Activated T-cell treated with anti-CD3 and anti-CD28 coated beads, Interleukin-2, amount 50 U/mL, for 4 hours (primary cell): ENCODE measurements around the gene ZFYVE21. TPM values are rescaled to one million over a fixed set of nuclear protein-coding genes. Genes with fewer than 3 reads are reported as not detected.
"Not testable (repeated sequence)": the region's sequence is repeated elsewhere in the genome, so short reads cannot be mapped to it uniquely, and the experiment has no call there.

Source experiments
- ATAC-seq, 2 donors: fragments of 200-7000 bp; cut with Tn5 transposase; one replicate each; pipeline ENCODE4 v1.10.0; 2021
- DNase-seq: peaks from one replicate; pipeline ENCODE4 v3.0.0-alpha.2; 2020
- H3K27me3 Mint-ChIP-seq: one replicate; pipeline ENCODE4 v1.8.0; 2021; ENCODE audit warnings: low read depth, mixed read lengths
- H3K36me3 Mint-ChIP-seq: one replicate; pipeline ENCODE4 v1.8.0; 2022; ENCODE audit warnings: mixed read lengths; ENCODE audit not compliant: insufficient read depth
- H3K4me1 Mint-ChIP-seq: one replicate; pipeline ENCODE4 v1.8.0; 2021; ENCODE audit warnings: low read depth, mixed read lengths
- H3K4me3 Mint-ChIP-seq: one replicate; pipeline ENCODE4 v1.8.0; 2021; ENCODE audit warnings: mild to moderate bottlenecking, moderate library complexity, mixed read lengths
- H3K9me3 Mint-ChIP-seq: one replicate; pipeline ENCODE4 v1.8.0; 2021; ENCODE audit warnings: mixed read lengths
- total RNA-seq, 3 donors: library from RNA; stranded (reverse); gene quantifications; one replicate each; pipeline ENCODE4 v1.2.1, GENCODE V29; 2021

Gene ZFYVE21
- total RNA-seq, 3 donors from 2014 or later = 13.6 to 19.1 (median 13.7) TPM

DNA sequence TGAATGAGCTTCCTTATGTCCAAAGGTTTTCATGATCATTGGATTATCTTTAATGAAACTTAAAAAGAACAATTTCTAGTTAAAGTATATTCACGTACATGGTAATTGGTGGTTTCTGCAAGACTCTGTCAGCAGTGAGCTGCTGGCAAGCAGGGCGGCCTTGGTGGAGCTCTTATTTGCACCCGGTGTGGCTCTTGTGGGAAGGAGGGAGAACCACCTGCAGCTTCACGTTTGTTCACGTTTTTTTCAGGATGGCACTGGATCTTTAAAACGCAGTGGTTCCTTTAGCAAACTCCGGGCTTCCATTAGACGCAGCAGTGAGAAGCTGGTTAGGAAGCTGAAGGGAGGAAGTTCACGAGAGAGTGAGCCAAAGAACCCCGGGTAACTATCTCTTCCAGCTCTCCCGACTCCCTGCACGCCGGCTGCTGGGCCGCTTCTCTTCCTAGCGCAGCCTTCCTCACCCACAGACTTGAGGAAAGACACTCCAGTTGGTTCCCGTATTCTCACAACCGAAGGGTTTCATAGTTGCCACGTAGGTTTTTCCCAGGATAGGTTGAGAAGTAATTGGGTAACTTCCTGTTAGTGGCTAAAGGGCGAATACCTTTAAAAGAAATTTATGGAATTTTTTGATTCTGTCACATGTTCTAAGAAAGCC lies 28.7 kb upstream of the ZFYVE21 start:
- no peaks in the 10 kb centered on the region for H3K27me3 Mint-ChIP-seq
- no peaks in the 10 kb centered on the region for H3K9me3 Mint-ChIP-seq
- peaks cover 27% of the 10 kb centered on the region for H3K36me3 Mint-ChIP-seq
- H3K4me3 Mint-ChIP-seq = no peak overlapping the region
- DNase-seq (no peak), ATAC-seq (no peak)
- peaks cover 2% of the 10 kb centered on the region for H3K4me1 Mint-ChIP-seq

DNA sequence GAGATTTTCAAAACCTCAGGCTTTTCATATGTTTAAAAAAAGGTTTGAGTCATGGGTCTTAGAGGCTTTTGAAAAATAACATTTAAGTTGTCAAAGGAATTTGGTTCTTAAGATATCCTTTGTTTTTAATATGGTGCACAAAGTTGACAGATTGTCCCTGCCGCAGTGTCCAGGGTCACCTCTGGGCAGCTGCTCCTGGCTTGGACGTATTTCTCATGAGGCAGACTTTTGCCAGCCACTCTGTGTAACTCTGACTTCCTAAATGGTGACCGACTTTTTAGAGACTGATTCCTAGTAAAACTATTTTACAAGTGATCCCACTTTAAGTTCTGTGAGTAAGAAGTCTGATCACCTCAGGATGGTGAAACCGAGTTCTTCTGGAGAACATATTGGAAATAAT lies 27.9 kb upstream of the ZFYVE21 start:
- Mint-ChIP-seq H3K4me1 (peaks cover 2% of the 10 kb centered on the region), H3K27me3 (no peaks in the 10 kb centered on the region), H3K36me3 (peaks cover 27% of the 10 kb centered on the region), H3K4me3 (no peak overlapping the region), H3K9me3 (no peaks in the 10 kb centered on the region)
- ATAC-seq (no peak), DNase-seq (no peak)

DNA sequence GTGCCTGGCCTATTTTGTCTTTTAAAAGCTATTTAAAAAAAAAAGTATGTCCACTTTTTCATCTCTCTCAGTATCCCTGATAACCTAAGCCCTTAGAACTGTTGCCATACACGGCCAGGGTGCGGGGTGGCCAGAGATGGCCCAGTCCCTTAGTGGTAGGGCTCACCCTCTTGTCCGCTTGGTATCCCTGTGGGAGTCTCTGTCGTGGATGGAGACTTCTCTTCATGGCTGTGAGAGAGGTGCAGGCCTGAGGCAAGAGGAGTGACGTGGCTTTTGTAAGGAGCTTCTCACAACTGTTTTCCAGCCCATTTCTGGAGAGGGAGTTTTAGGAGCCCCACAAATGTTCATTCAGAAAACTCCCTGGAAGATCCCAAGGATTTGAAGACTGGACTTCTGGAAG lies 27.2 kb upstream of the ZFYVE21 start:
- Mint-ChIP-seq H3K36me3 (peaks cover 22% of the 10 kb centered on the region), H3K4me3 (no peak overlapping the region)
- ATAC-seq = no peak

DNA sequence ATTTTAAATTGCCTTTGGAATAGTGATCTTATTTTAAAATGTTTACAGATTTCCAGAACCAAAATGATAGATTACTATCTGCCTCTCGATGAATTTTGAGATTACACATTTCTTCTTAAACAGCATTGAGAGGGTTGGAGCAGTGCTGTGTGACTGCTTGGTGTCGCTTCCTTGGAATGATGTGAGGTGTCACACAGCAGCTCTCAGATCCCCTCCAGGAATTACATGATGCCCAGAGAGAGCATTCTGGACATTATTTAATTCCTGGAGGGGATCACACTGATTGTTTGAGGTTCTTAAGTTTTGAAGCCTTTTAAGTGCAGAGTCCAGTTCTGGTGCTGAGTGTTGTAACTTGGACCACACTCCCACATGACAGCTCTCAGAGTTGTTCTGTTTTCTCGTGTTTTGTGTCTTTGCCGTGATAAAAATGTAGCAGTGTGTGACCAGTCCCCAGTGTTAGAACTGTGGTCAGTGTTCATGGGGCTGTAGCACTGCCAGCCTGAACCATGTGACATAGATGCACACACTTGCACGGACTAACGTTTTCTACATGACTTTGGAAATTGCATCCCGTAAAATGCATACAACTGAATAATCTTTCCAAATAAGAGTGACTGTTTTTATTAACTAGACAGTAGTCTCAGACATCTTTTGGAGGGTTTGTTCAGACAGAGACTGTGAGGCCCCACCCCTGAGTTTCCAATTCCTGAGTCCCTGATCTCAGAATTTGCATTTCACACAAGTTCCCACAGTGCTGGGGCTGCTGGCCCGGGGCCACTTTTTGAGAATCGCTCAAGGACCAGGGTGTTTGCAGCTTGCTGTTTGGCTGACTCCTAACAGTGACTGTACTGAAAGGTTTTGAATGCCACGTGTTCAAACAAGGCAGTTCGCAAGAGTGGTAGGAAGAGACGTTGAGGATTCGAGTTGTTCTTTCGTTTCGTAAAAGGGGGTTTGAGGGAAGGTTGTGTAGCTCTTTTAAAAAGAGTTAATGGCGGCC lies 26.4 kb upstream of the ZFYVE21 start:
- Mint-ChIP-seq H3K9me3 (no peaks in the 10 kb centered on the region), H3K27me3 (no peaks in the 10 kb centered on the region), H3K36me3 (peaks cover 24% of the 10 kb centered on the region), H3K4me3 (no peak overlapping the region), H3K4me1 (peaks cover 2% of the 10 kb centered on the region)
- ATAC-seq (no peak), DNase-seq (no peak)

More for the DNA sequence above, 27.2 kb upstream of the ZFYVE21 start:
- DNase-seq = no peak
- Mint-ChIP-seq H3K9me3 (no peaks in the 10 kb centered on the region), H3K27me3 (no peaks in the 10 kb centered on the region), H3K4me1 (peaks cover 2% of the 10 kb centered on the region)

DNA sequence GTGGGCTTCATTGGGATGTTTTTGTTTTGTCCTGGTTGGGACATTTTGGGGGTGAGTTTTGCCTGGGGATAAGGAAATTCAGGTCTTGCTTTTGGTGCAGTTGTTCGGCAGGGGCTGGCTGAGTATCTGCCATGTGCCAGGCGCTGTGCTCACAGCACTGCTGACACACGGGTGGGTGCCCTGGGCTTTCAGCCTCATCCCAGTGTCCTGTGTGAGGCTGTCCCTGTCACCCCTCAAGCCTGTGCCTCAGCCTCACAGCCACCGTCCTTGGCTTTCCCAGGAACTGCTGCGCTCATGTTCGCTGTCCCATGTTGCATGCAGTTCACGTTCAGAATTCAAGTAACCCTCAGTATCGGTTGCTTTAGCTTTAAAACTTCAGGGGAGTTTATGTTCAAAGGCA lies 25.3 kb upstream of the ZFYVE21 start:
- DNase-seq (no peak), ATAC-seq (no peak)
- Mint-ChIP-seq H3K36me3 (peaks cover 24% of the 10 kb centered on the region), H3K4me1 (peaks cover 2% of the 10 kb centered on the region), H3K4me3 (no peak overlapping the region), H3K27me3 (no peaks in the 10 kb centered on the region), H3K9me3 (no peaks in the 10 kb centered on the region)

DNA sequence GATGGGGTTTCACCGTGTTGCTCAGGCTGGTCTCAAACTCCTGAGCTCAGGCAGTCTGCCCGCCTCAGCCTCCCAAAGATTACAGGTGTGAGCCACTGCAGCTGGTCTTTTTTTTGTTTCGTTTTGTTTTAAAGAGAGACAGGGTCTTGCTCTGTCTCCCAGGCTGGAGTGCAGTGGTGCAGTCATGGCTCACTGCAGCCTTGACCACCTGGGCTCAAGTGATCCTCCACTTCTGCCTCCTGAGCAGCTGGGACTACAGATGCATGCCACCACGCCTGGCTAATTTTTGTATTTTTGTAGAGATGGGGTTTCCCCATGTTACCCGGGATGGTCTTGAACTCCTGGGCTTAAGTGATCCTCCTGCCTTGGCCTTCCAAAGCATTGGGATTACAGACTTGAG lies 24.0 kb upstream of the ZFYVE21 start:
- not testable (repeated sequence) for H3K9me3 Mint-ChIP-seq, DNase-seq, H3K4me3 Mint-ChIP-seq, H3K4me1 Mint-ChIP-seq, H3K27me3 Mint-ChIP-seq, ATAC-seq
- H3K36me3 Mint-ChIP-seq = peaks cover 24% of the 10 kb centered on the region

DNA sequence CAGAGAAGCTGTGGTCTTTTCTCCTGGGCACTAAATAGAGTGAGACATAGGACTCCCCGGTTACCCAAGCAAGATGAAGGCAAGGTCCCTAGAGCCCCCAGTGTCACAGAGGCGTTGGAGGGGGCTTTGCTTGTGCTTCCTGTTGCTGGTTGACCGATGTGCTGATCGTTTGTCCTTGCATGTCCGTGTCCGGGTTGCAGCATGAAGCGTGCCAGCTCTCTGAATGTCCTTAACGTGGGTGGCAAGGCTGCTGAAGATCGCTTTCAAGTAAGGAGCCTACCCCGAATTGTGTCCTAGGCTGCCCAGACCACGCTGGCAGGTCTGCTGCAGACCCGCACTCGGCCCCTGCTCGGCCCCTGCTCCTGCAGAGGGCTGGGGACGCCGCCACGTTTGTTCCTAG lies 23.5 kb upstream of the ZFYVE21 start:
- ATAC-seq (no peak), DNase-seq (no peak)
- Mint-ChIP-seq H3K27me3 (no peaks in the 10 kb centered on the region), H3K4me1 (peaks cover 8% of the 10 kb centered on the region), H3K9me3 (no peaks in the 10 kb centered on the region), H3K4me3 (no peak overlapping the region), H3K36me3 (peaks cover 19% of the 10 kb centered on the region)

DNA sequence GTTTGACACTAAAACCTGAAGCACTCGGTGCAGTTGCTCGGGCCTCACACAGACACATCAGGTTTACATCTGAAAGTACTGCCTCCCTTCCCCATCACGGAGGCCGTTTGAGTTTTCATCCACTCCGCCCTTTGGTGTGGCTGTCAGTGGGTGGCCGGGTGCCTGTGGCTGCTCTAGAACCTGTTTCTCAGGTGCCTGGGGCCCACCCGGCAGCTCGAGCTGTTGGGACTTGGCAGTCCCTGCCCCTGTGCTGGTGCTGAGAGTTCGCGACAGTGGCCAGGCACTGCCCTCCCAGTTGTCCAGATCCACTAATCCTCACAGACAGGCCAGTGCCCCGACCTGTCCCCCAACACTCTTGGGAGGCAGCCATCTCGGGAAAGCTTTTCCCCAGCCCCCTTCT lies 22.7 kb upstream of the ZFYVE21 start:
- H3K27me3 Mint-ChIP-seq = no peaks in the 10 kb centered on the region
- DNase-seq (no peak), ATAC-seq (no peak)
- H3K4me3 Mint-ChIP-seq = no peak overlapping the region
- peaks cover 19% of the 10 kb centered on the region for H3K36me3 Mint-ChIP-seq
- H3K4me1 Mint-ChIP-seq = peaks cover 8% of the 10 kb centered on the region
- H3K9me3 Mint-ChIP-seq = no peaks in the 10 kb centered on the region

DNA sequence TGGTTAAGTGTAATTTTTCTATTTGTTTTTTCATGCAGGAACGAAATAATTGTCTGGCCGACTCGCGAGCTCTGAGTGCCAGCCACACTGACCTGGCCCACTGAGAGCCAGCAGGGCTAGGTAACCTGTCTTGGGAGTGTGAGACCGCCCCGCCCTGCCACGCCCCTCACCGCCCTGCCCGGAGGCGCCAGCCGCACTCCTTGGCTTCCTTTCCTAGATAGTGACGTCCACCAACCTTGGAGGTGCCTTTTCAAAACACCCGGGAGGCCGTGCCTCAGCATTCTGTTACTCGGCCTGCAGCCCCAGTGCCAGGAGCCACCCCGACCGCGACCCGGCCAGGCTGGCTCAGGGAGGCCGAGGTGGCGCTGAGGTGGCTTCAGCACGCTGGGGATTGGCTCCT lies 22.1 kb upstream of the ZFYVE21 start:
- no peaks in the 10 kb centered on the region for H3K9me3 Mint-ChIP-seq
- H3K36me3 Mint-ChIP-seq = peaks cover 17% of the 10 kb centered on the region
- no peaks in the 10 kb centered on the region for H3K27me3 Mint-ChIP-seq
- H3K4me1 Mint-ChIP-seq = peaks cover 8% of the 10 kb centered on the region
- DNase-seq = no peak
- no peak for ATAC-seq
- H3K4me3 Mint-ChIP-seq = no peak overlapping the region

DNA sequence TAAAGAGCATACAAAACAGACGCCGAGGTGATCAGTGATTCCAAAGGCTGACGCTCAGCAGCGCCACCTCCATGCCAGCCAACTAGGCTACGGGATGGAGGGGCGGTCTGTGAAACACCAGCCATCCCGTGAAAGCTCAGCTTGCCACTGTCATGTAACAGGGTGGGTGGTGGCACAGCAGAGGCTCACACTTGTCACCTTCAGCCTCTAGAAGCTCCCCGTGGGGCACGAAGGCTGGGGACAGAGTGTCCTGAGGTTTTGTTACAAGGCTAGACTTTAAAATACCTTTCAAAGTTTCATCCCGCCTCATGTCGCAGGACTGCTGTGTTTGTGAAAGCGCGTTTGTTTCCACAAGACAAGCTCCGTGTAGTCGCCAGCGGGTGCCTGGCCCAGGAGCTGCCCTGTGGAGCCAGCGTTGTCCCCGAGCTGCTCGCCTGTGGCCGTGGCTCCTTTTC lies 21.0 kb upstream of the ZFYVE21 start:
- no peak overlapping the region for H3K4me3 Mint-ChIP-seq
- no peaks in the 10 kb centered on the region for H3K27me3 Mint-ChIP-seq
- H3K4me1 Mint-ChIP-seq = peaks cover 6% of the 10 kb centered on the region
- DNase-seq (no peak), ATAC-seq (no peak)
- no peaks in the 10 kb centered on the region for H3K9me3 Mint-ChIP-seq
- peaks cover 9% of the 10 kb centered on the region for H3K36me3 Mint-ChIP-seq

DNA sequence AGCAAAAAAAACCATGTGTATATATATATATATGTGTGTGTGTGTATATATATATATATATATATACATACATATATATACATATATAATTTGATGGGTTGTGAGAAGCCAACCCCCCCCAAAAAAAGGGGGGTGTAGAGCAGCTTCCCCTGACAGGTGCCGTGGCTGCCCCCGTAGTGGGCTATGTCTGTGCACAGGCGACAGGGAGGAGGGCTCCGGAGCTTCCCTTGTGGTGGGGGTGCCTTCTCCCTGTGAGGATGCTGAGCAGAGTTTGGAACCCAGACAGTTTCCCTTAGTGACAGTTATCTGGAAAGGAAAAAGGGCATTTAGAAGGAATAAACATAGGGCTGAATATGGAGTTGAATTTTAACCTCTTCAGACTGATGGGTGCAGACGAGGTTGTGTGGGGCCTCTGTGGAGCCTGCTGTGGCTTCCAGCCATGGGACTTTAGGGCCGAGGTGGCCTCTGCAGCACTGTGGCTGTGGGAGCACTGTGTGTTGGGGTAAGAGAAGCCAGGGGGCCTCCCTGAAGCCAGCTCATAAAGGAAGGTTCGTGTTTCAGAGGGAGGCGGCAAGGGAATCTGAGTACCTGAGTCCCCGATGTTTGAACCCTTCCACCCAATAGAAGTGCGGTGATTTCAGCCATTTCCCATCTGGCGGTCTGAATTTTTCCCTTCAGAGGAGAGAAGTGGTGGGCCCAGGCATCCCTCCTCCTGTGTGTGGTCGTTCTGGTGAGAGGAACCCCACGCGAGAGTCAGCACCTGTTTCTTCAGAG lies 20.1 kb upstream of the ZFYVE21 start:
- no peaks in the 10 kb centered on the region for H3K9me3 Mint-ChIP-seq
- ATAC-seq = no peak
- no peak overlapping the region for H3K4me3 Mint-ChIP-seq
- DNase-seq = no peak
- H3K4me1 Mint-ChIP-seq = peaks cover 6% of the 10 kb centered on the region
- H3K27me3 Mint-ChIP-seq = no peaks in the 10 kb centered on the region
- H3K36me3 Mint-ChIP-seq = peaks cover 5% of the 10 kb centered on the region

DNA sequence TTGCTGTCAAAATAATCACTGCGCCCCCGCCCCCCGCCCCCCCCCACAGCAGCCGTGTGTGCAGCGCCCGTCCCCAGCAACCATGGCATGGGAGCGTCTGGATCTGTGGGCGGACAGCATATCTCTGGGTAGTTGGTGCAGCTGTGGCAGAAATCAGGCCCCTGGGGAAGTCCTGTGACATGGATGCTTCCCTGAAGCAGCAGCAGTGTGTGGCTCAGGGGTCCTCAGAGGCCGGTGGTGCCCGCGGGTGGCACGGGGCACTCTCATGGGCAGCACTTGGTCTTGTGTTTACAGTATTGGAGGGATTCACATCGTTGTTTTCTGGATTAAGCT lies 19.6 kb upstream of the ZFYVE21 start:
- H3K27me3 Mint-ChIP-seq = no peaks in the 10 kb centered on the region
- no peaks in the 10 kb centered on the region for H3K9me3 Mint-ChIP-seq
- DNase-seq = no peak
- H3K36me3 Mint-ChIP-seq = peaks cover 5% of the 10 kb centered on the region
- H3K4me1 Mint-ChIP-seq = peaks cover 6% of the 10 kb centered on the region
- ATAC-seq = no peak
- H3K4me3 Mint-ChIP-seq = no peak overlapping the region

DNA sequence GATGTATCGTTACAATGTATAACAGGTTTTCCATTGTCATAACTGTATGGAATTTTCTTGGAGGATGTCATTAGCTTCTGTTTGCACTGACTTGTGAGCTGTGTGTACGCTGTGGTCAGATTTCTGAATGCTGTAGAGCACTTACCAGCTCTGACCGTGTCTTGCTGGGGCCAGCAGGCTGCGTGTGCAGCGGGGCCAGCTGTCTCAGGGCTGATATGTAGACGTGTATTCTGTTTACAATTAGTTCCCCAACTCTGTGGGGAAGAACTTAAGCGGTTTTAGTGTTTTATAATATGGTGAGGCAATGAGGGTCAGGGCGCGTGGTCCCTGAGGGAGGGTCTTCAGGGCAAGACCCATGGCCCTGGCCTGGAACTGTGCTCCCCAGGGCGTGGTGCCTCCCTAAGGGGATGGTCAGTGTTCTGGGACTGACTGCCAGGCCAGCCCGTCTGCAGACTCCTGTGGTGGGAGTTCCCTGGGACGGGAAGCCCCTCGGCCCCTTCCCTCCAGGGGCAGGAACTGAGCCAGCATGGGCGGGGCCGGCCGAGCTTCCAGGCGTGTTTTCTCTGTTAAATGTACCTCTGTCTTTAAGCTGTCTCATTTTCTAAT lies 19.0 kb upstream of the ZFYVE21 start:
- Mint-ChIP-seq H3K4me1 (peaks cover 6% of the 10 kb centered on the region), H3K9me3 (no peaks in the 10 kb centered on the region), H3K27me3 (no peaks in the 10 kb centered on the region), H3K36me3 (peaks cover 5% of the 10 kb centered on the region), H3K4me3 (no peak overlapping the region)
- no peak for ATAC-seq
- DNase-seq = no peak

DNA sequence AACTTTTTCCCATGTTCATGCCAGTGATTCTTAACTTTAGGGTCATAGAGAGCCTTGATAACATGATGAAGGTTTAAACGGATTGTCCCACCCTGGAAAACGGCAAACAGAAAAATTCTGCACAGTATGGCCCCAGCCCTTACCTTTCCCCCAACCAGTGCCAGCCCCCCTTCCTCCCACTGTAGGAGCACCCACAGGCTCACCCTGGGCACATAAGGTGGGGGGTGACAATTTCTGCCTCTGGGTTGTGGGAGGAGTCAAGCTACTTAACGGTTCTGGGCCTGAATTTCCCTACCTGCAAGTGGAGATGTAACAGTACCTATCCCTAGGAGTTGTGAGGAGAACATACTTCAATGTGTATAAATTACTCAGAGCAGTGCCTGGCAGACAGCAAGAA lies 18.4 kb upstream of the ZFYVE21 start:
- H3K4me1 Mint-ChIP-seq = peaks cover 6% of the 10 kb centered on the region
- H3K4me3 Mint-ChIP-seq = no peak overlapping the region
- peaks cover 7% of the 10 kb centered on the region for H3K36me3 Mint-ChIP-seq
- ATAC-seq (no peak), DNase-seq (no peak)
- no peaks in the 10 kb centered on the region for H3K27me3 Mint-ChIP-seq
- H3K9me3 Mint-ChIP-seq = no peaks in the 10 kb centered on the region
